Measurements from ENCODE around the gene SCN8A.
"Not testable (repeated sequence)": the region's sequence is repeated elsewhere in the genome, so short reads cannot be mapped to it uniquely, and the experiment has no call there.

SCN8A gene

DNA sequence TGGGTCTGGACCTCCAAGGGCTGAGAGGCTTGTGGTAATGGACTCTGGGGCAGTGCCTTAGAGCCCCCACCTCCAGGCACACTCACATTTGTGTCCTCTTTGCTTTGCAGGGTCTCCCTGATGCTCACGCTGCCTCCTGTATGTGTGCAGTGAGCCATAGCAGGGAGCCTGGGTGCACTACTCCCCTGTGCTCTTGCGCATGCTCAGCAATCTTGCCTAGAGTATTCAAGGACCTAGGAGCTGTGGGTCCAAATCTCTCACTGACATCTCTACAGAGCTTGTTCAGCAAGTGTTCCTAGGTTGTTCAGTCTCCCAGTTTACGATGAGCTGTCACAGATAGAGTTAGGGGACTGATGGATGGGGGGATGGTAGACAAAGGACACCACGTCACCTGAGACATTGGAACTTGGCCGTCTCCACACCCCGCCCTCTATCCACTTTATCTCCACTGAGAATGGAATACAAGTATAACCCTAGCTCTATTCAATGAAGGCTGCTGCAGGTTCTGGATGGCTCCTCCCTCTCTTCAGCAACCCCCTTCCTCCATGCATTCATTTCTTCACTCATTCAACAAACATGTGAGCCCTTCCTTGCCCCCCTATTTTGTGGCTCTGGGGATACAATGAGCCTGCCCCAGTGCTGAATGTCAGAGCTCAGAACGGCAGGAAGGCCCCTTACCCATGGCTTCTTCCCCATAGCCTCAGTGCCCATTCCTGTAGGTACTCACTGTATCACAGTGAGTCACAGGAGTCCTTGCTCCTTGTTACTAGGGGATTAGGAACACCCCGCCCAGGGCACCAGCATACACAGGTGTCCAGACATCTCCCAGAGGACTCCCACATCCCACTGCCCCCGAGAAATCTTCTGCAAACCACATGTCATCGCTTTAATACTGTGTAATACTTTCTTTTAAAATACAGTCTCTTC, 226.3 kb downstream of the SCN8A start:
- DNase-seq (ENCODE audit: low spot score): no peak

DNA sequence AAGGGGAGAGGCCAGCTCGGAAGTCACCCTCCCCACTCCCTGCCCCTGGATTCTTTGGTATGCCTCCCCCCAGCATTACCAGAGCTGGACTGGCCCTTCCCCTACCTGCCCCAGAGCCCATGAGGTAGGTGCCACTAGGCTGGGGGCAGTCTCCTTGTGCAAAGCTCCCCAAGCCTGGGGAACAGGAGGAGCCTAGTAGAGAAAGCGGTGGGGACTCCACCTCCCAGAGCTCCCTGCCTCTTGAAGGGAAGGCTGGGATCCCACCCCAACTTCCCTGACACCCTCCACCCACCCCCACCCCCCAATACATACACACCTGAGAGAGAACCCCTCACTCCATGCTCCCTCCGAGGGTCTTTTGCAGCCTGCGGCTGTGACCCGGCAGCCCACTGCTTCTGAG, 227.1 kb downstream of the SCN8A start:
- DNase-seq (ENCODE audit: low spot score): no peak

DNA sequence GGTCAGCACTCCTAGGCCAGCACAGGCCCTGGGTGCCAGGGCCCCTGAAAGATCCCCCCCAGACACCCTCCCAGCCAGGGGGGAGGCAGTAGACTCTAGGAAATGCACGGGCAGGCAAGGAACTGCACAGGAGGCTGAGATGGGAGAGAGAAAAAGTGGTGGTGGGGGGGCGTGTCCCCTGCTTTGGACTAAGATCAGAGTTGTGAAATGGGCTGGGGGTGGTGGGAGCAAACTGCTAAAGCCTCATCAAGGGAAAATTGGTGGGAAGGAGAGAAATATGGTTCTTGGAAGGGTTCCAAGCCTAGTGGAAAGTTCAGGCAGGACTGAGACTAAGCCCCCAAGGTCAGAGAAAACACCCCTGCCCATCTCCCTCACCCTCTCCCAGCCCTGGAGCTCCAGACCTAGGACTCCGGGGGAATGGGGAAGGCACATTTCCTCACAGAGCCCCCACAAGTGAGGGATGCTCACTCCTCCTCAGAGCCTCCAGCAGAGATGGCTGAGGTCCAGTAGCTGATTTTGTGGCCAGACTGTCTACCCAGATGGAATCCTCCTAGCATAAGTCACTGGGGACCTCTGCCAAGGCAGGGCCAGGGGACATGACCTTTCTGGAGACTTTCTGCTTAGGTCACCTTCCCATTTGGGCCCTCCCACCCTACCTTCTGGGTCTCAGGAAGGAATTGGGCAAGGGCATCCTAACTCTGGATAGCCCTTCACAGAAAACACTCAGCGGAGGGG, 227.7 kb downstream of the SCN8A start:
- peak; percentile 93 for DNase-seq (ENCODE audit: low spot score)

DNA sequence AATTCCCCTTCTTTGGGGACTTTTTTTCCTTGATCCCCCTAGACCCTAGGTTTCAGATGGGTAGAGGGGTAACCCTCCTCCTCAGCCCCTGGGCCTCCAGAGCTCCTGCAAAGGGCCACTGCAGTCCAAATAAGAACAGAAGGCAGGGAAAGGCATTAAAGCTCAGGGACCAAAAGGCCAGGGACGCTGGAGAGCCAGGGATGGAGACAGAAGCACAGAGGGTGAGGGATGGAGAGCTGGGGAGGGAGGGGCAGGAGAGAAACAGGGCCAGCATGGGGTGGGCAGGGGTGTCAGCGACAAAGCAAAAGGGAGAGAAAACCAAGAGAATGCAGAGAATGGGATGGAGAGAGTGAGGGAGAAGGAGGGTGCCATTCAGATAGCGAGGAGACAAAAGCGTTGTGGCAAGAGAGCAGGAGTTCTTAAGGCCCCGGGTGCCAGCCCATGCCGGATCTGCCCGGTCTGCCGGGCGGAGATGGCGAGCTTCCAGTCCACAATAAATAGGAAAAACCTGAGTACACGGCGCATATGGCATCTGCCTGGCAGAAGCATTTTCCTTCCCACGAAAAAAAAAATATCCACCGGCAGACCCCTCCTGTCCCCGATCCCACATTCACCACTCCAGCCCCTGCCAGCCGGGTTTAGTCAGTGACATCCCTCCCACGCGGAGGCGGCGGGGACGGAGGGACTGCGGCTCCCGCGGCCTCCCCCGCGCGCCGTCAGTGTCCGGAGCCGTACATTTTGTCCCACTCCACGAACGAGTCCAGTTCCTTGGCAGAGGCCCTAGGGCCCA, 228.9 kb downstream of the SCN8A start:
- DNase-seq (ENCODE audit: low spot score): peak; percentile 31

DNA sequence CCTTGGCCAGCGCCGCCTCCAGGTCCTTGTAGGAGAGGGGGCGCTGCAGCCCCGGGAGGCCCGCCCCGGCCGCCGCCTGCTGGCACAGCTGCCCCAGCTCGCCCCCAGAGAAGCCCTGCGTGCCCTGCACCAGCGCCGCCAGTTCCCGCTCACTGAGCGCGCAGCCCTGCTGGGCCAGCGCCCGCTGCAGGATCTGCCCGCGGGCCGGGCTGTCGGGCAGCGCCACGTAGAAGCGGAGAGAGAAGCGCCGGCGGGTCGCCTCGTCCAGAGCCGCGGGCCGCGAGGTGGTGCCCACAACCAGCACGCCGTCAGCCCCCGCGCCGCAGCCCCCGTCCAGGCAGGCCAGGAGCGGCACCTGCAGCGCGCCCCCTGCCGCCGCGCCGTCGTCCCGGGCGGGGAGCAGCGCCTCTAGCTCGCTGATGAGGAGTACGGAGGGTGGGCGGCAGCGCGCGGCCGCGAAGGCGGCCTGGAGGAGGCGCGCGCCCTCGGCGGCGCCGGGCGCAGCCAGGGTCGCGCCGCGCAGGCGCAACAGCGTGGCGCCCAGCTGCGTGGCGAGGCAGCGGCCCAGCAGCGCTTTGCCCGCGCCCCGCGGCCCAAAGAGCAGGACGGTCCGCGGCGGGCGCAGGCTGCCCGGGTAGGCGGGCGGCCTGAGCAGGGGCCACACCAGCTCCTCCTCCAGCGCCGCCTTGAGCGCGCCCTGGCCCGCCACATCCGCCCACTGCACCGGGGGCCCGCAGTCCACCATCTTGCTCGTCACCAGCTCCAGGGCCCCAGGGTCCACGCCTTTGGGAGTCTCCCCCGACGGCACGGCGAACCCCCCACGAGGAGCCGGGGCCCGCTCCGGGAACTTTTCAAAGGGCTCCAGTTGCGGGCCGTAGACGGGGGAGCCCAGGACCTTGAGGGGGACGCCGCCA, 229.8 kb downstream of the SCN8A start:
- DNase-seq (ENCODE audit: low spot score): peak; percentile 71

DNA sequence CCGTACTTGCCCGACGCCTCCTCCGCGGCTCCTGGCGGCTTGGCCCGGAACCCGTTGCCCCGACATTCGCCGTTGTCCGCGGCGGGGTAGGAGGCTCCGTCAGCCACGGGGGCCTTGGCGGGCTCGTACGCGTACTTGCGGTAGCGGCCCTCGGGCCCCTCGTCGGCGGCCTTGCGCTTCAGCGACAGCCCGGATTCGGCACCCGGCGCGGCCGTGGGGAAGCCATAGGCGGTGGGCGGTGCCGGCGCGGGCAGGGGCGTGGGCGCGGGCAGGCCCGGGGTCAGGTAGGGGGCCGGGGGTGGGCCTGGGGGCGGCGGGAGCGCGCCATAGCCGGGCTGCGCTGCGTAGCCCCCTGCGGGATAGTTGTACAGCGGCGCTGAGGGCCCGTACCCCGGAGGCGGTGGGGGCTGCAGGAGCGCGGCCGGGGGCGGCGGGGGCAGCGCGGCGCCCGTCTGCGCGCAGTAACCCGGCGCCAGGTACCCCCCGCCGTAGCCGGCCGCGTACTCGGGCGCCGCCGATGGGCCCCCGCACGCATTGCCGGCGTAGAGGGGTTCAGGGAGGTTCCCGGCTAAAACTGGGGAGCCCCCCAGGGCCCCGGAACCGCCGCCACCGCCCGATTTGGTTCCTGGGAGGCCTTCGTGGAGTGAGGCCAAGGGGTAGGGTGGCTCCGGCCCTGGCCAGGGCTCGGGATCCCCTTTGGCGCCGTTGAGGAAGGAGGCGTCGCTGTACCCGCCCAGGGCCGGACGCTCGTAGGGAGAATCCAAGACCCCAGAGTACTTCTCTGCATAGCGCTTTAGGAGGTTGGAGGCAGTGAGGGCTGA, 230.6 kb downstream of the SCN8A start:
- no peak for DNase-seq (ENCODE audit: low spot score)

DNA sequence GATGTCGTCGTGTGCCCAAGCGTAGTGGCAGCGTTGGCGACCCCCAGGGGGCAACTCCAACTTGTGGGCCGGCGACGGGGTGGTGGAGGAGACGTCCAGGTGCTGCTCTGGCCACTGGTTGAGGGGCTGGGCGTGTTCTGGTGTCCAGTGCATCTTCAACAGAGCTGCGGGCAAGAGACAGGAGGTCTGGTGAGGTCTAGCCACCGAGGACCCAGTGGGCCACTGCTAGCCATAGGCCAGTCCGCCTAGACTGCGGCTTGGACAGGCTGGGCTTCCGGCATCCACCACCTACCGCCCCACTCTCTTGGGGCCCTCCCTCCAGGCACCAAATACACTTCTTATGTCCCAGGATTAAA, 231.2 kb downstream of the SCN8A start:
- no peak for DNase-seq (ENCODE audit: low spot score)

DNA sequence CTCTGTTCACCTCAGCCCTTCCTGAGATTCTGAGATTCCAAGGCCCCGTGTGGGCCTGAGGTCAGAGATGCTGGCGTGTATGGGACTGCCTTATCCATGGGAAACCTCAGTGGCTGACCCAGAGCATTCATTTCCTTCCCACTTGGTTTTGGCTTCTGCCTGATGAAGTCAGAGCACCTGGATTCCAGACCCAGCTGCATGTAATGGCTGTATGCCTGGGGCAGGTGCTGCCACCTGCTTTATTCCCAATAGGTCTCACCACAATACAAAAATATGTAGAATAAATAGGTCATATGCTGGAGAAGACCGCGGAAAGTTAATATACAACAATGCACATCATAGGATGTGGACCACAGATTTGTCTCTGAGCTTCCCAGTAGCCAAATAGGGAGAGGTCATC, 231.9 kb downstream of the SCN8A start:
- no peak for DNase-seq (ENCODE audit: low spot score)

DNA sequence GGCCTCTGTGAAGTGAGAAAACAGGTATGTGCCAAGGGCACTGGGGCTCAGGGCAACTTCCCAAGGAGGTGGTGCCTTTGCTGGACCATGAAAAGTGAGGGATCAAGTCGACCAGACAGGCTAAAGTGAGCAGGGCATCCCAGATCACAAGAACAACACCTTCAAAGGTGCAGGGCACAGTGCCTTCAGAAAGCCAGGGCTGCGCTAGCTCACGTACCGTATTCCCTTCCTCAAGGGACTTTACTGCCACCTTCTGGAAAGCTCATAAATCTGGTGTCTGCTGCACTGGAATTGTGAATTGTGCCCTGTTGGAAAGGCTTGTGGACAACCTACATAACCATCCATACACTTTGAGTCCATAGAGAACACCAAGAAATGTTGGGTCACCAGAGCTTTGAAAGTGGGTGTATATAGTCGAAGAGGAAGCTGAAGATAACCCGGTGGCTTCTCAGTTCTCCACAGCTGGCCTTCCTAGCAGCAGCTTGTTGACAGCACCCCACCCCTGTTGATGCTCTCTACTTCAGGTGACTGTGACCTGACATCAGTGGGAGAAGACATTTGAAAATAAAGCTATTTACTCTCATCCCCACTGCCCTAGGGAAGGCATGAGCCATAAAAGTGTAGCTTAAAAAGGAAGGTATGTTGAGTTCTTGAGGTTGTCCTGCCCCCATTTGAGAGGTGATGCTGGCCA, 233.0 kb downstream of the SCN8A start:
- DNase-seq (ENCODE audit: low spot score): peak; percentile 64

DNA sequence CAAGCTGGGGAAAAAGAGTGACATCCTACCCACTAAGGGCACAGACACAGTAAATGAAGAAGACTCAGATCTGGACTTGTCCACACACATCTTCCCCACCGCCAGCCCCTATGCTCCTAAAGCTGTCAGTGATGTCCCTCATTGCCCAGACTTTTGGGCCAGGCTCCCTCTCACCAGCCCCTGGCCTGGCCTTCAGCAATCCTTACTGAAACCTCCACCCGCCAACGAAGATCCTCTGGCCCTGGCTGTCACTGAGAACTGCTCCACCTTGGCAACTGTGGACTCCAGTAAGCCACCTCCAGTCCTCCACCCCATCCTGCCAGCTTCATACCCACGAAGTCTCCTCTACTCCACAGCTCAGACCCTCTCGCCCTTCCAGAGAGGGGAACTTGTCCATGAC, 234.2 kb downstream of the SCN8A start:
- DNase-seq (ENCODE audit: low spot score): no peak

DNA sequence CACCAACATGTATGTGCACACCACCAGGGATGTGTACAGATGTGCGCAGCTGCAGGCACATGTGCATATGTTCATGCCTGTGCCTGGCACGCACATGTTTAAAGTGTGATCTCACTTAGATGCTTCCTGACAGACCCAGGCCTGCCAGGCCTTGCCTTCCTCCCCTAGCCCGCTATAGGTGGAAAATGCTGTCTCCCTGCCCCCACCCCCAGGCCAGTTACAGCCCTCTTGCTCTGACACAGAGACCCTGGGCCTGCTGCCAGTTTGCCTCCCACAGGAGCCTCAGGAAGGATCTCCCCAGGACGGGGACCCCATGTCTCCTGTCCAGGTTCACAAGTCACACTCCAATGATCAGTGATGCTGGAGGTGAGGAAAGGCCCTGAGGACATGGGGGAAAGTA, 235.8 kb downstream of the SCN8A start:
- DNase-seq (ENCODE audit: low spot score): no peak

DNA sequence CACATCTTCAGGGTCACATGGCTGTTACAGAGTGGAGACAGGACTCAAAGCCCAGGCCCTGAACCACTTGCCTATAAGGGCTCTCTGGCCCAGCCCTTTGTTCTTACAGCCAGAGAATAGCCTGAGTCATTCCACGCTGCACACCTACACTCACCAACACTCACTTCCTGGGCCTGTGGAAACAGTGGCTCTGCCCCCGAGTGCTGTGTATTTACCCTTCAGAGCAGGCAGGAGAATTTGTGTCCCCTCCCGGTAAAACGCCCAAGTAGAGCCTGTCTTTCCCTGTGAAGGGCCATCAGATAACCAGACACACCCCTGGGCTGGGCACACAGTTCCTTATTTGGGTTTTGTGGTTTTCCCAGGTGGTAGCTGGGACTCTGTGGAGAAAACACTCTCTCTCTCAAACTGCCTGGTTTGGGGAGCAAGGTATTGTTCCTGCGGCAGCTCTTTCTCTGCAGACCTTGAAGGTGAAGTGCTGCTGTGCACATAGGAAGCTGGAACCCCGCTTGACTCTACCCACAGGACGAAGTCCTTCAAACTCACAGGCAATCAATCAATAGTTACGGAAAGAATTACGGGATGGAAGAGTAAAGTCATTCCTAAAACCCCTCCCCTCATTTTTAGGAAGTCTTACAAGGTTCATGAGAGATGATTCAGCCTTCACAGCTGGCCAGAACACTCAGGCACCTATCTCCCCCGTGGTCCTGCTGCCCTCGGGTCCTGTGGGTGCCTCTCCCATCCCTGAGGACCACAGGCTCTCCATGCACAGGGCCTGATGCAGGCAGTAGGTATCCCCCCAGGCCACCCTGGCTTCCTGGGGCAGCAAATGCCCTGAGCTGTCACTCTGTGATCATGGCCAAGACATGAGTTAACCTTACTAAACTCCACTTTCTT, 237.1 kb downstream of the SCN8A start:
- DNase-seq (ENCODE audit: low spot score): no peak

DNA sequence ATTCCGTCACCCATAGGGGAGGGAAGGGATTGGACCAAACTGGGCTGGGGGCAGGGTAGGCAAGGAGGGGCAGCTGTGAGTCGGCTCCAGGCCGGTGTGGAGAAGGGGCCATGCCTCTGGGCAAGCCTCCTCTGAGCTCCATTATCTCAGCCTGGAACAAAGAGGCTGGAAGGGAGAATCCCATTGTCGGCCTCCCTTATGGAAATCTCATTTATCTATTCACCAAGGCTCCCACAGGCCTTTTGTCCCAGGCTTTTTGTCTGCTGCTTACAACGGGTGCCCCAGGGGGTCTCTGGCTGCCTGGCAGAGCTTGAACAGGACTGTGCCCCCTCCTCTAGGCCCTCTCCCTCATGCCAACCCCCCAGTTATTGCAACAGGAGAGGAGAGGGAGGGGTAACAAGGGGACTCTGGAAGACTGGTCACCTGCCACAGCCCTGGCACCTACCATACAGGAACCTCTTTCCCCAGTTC, 238.0 kb downstream of the SCN8A start:
- no peak for DNase-seq (ENCODE audit: low spot score)

DNA sequence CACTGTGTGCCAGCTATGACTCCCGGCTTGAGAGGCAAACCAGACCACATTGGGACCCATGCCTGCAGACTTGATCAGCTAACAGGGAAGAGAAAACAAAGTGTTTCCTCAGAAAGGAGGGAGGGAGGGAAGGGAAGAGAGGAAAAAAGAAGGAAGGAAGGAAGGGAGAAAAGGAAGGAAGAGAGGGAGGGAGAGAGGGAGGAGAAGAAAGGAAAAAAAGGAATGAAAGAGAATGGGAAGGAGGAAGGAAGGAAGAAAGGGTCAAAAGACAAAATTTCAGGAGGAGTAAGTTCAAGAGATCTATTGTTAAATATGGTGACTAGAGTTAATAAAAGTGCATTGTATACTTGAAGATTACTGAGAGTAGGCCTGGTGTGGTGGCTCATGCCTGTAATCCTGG, 238.6 kb downstream of the SCN8A start:
- DNase-seq (ENCODE audit: low spot score): no peak

DNA sequence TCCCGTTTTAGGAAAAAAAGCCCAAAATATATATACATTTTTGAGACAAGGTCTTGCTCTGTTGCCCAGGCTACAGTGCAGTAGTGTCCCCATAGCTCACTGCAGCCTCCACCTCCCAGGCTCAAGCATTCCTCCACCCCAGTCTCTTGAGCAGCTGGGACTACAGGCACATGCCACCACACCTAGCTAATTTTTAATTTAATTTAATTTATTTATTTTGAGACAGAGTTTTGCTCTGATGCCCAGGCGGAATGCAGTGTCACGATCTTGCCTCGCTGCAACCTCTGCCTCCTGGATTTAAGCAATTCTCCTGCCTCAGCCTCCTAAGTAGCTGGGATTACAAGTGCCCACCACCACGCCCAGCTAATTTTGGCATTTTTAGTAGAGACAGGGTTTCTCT, 240.8 kb downstream of the SCN8A start:
- not testable (repeated sequence) for DNase-seq (ENCODE audit: low spot score)

DNA sequence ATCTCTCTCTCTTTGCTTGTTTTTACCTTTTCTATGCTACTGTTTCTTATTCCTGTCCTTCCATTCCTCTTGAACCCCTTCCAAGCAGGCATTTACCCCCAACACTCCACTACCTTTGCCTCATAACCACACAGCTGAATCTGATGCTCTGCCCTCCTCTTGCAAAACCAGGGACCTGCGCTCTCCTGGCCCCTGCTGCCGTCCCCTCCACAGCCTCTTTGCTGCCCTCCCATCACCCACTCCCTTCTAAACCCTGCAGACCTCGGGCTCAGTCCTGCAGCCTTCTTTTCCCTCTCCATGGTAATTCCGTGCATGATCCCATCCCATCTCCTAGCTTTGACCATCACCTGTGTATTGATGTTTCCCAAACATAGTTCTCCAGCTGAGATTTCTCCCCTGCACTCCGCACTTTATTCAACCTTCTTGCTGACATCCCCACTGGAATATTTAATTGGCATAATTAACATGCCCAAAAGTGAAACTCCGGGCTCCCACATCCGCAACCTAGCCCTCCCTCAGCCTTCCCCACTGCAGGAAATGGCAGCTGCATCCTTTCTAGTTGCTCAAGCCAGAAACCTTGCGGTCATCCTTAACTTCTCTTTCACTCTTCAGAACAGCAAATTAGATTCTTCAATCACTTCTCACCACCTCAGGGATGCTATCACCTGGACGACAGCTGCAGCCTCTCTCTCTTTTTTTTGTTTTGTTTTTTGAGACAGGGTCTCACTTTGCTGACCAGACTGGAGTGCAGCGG, 241.5 kb downstream of the SCN8A start:
- DNase-seq (ENCODE audit: low spot score): no peak

DNA sequence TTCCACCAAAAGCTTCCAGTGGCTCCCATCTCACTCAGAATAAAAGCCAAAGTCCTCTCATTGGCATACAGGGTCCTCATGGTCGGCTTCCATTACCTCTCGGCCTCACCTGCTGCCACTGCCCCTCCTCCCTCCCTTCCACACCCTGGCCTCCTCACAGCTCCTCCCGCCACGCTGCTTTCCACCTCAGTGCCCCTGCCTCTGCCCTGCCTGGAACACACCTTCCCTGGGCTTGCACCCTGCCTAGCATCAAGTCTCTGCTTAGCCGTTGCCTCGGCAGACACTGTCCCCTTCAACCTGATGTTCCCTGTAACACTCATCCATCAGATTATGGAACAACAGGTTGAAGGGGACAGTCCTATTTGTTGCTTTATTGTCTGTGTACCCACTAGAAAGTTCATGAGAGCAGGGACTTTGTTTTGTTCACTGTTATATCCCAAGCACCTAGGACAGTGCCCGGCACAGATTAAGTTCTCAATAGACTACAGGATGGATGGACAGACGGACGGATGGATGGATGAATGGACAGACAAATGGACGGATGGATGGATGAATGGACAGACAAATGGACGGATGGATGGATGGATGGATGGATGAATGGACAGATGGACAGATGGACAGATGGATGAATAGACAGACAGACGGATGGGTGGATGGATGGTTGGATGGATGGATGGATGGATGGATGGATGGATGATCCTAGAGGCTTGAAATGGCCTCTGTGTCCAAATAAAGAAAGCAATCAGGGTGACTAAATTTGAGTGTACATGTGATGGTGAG, 242.6 kb downstream of the SCN8A start:
- no peak for DNase-seq (ENCODE audit: low spot score)
